ENCODE data around the gene PEAR1. TPM values are rescaled to one million over a fixed set of nuclear protein-coding genes. Genes with fewer than 3 reads are reported as not detected.
A peak's percentile ranks its signal among the peaks of the same experiment; 100 is the strongest.

Gene PEAR1
- total RNA-seq, 1 donor from 2014 or later = 0.41 TPM

- no peak for DNase-seq (ENCODE audit: low spot score in 2 of 2)
- no peak for FAIRE-seq
Observed at GRCh38 chr1:156898971-156899664, 5.6 kb downstream of the PEAR1 start.

- no peak for FAIRE-seq
- DNase-seq (ENCODE audit: low spot score in 2 of 2) = no peak
Observed at GRCh38 chr1:156899956-156900718, 6.6 kb downstream of the PEAR1 start.

DNA sequence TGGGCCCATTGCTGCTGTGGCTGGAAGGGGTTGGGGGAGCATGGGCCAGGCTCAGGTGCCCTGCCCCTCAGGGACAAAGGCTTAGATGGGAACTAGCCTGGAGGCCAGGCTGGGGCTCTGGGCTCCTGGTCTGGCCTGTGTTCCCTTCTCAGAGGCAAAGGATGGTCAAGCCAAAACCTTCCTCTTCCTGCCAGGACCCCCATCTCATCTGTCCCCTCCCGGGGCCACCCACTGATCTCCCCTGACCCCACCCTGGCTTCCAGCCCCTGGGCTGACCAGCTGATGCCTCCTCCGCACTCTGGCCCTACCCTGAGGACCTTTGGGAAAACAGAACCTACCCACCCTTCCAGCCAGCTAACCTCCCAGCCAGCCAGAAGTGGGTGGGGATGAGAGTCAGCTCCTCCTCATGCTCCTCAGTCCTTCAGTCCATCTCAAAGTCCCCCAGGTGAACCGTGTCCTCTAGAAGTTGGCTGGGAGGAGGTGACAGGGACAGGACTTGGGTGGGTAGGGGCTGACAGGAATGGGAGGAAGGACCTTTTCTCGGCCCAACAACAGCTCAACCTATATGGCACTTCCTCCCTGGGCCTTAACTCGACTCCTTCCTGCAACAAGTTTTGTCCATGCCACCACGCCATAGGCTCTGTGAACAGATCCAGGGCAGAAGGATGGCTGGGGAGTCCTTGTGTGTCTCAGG is 7.5 kb downstream of the PEAR1 start:
- no peak for FAIRE-seq

GRCh38 chr1:156901590-156901900 is 8.0 kb downstream of the PEAR1 start:
- no peak for FAIRE-seq
- DNase-seq (ENCODE audit: low spot score in 2 of 2) = no peak

More for the DNA sequence above, 7.5 kb downstream of the PEAR1 start:
- DNase-seq (ENCODE audit: low spot score in 2 of 2) = no peak

- no peak for DNase-seq (ENCODE audit: low spot score in 2 of 2)
- no peak for FAIRE-seq
Observed at GRCh38 chr1:156901966-156902915, 8.7 kb downstream of the PEAR1 start.

DNA sequence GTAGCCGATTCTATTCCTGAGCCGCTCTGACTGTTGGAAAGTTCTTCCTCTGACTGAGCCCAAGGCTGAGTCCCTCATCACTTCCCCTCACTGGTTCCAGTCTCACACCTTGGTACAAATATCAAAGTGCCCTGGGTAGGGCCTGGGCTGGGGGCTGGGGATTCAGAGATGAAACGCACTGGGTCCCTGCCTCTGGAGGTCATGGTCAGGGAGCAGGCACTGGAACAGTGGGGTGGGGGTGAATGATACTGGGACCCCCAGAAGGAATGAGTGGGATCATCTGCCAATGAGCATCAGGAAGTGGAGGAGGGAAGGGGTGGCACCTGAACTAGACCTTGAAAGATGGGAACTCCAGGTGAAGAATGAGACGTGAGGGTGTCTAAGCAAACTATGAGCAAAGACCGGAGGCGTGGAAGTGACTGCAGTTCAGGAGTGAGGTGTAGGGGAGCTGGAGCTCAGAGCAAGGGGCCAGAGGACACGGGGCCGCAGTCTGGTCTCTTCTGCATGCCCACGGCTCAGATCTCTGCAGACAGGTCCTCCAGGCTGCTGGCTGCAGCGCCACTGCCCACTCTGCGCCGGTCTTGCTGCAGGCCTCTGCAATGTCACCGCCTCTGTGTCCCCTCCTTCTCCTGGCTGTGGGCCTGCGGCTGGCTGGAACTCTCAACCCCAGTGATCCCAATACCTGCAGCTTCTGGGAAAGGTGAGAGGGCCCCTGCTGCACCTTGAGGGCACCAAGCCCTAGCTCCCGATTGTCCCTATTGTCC is 10.0 kb downstream of the PEAR1 start:
- no peak for FAIRE-seq
- no peak for DNase-seq (ENCODE audit: low spot score in 2 of 2)

DNA sequence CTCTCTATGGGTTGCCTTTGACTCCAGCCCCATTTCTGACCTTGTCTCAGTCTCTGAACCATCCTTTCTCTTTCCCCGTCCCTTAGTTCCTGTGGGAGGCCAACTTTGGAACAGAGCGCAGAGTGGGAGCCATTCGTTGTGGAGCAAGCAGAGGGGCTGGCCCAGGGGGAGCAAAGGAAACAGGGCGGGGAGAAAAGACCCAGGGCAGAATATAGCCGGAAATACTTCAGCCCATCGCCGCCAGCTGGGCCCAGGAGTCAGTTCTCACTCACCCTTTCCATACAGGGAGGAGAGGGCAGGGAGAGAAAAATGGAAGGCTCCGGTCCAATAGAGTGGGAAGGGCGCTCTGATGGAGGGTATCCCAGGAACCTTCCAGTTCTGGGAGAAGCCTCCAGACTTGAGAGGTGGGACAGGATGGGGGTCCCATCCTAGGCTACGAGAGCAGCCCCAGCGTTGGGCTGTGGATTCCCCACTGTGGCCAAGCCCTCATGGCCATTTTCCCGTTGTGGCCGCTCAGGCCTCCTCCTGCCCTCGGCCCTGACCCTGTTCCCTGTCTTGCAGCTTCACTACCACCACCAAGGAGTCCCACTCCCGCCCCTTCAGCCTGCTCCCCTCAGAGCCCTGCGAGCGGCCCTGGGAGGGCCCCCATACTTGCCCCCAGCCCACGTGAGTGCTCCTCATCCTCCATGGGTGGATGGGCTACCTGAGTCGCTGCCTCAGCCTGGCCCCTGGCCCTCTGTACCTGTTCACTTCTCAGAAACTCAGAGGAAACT is 10.9 kb downstream of the PEAR1 start:
- no peak for FAIRE-seq
- DNase-seq (ENCODE audit: low spot score in 2 of 2) = no peak

- DNase-seq (ENCODE audit: low spot score in 2 of 2) = no peak
- FAIRE-seq = no peak
Observed at GRCh38 chr1:156905176-156905575, 11.7 kb downstream of the PEAR1 start.

- FAIRE-seq = no peak
- DNase-seq (ENCODE audit: low spot score in 2 of 2) = no peak
Observed at GRCh38 chr1:156905651-156906050, 12.1 kb downstream of the PEAR1 start.

DNA sequence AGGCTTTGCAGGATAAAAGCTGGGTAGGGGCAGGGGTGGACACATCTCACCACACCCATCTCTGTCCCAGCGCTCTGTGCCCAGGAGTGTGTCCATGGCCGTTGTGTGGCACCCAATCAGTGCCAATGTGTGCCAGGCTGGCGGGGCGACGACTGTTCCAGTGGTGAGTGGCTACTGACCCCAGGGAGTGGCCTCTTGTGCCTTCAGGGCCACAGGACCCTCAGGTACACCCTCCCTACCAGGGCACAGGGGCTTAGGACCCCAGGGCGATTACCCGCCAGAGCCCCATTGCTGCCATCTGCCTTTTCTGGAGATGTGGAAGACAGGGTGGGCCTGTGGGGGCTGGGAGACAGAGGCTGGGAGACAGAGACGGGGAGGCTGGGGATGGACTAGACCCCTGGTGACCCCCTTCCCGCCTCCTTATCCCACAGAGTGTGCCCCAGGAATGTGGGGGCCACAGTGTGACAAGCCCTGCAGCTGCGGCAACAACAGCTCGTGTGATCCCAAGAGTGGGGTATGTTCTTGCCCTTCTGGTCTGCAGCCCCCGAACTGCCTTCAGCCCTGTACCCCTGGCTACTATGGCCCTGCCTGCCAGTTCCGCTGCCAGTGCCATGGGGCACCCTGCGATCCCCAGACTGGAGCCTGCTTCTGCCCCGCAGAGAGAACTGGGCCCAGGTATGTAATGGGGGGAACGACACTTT is 12.8 kb downstream of the PEAR1 start:
- FAIRE-seq (no peak), DNase-seq (ENCODE audit: low spot score in 2 of 2) (no peak)

DNA sequence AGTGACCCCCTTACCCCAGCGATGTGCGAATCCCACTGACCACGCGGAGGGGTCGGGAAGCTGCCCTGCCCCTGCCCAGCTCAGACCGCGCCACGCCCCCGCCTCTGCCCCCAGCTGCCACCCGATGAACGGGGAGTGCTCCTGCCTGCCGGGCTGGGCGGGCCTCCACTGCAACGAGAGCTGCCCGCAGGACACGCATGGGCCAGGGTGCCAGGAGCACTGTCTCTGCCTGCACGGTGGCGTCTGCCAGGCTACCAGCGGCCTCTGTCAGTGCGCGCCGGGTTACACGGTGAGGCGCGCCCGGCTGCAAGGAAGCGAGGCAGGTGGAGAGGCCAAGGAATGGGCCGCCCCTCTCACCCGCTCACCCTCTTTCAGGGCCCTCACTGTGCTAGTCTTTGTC is 15.0 kb downstream of the PEAR1 start:
- DNase-seq (ENCODE audit: low spot score in 2 of 2) = no peak
- FAIRE-seq = no peak

- FAIRE-seq (no peak), DNase-seq (ENCODE audit: low spot score in 2 of 2) (no peak)
Observed at GRCh38 chr1:156908955-156909354, 15.4 kb downstream of the PEAR1 start.

DNA sequence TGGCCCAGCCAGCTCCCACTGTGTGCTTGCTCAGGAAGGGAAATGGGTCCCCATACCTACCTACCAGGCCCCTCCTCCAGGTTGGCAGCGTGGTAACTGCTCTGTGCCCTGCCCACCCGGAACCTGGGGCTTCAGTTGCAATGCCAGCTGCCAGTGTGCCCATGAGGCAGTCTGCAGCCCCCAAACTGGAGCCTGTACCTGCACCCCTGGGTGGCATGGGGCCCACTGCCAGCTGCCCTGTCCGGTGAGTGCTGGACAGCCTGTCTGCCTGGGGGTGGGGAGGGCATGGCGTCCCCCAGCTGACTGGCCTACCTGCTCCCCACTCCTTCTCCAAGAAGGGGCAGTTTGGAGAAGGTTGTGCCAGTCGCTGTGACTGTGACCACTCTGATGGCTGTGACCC is 16.2 kb downstream of the PEAR1 start:
- FAIRE-seq (no peak), DNase-seq (ENCODE audit: low spot score in 2 of 2) (no peak)

DNA sequence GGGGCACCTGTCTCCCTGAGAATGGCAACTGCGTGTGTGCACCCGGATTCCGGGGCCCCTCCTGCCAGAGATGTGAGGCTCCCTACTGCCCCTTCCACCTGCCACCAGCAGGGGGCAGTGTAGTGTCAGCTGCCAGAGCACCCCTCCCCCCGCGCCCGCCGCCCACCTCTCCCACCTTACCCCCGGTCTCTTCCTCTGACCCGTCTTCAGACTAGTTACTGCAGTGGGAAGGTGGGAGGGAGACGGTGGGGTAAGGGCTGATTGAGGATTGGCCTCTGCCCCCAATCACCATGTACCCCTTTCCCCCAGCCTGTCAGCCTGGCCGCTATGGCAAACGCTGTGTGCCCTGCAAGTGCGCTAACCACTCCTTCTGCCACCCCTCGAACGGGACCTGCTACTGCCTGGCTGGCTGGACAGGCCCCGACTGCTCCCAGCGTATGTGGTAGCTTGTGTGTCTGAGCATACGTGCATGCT is 16.8 kb downstream of the PEAR1 start:
- no peak for FAIRE-seq
- peak in 1 of 2 donors; percentile 63 for DNase-seq (ENCODE audit: low spot score in 2 of 2)

DNA sequence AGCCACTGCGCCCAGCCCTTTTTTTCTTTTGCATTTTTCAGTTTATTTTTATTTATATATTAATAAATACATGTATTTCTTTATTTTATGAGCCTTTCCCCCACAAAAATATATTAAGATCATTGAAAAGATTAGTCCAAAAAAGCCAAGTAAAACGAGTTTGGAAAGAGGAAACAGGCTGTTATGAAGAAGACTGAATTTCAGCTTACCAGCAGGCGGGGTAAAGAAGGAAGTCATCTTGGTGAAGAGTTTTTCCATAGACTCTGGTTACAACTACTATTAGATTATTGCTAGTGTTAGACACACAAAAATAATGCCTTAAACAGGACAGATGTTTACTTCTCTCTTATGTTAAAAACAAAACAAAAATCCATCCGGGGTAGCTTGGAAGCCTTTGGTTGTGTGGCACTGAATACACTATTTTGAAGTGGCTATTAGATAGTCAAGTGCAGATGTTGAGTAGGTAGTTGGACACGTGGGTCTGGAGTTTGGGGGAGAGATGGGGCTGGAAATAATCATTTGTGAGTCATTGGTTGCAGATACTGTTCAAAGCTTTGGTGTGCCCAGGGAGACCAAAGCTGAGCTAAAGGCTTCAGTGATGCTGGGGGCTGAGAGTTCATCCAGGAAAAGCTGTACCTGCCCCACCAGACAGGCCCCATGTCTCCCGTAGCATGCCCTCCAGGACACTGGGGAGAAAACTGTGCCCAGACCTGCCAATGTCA is 18.2 kb downstream of the PEAR1 start:
- no peak for FAIRE-seq
- DNase-seq (ENCODE audit: low spot score in 2 of 2) = no peak

- no peak for FAIRE-seq
- no peak for DNase-seq (ENCODE audit: low spot score in 2 of 2)
Observed at GRCh38 chr1:156912310-156912709, 18.8 kb downstream of the PEAR1 start.

All from frontal cortex (tissue), 4 donors.